Measurements from ENCODE around the gene SMPX. TPM values are rescaled to one million over a fixed set of nuclear protein-coding genes. Genes with fewer than 3 reads are reported as not detected.

The SMPX gene
- total RNA-seq, 2 donors from 2014 or later = not detected

- Histone ChIP-seq H3K36me3 (replicated peaks in 1 of 2; ENCODE audit: insufficient read depth in 1 of 2, low read depth in 2 of 2) (no peaks in the 10 kb centered on the region), H3K9me3 (no peaks in the 10 kb centered on the region), H3K4me1 (peaks cover 3% of the 10 kb centered on the region), H3K4me3 (peak within 1 kb of the TSS in 1 of 2 donors; percentile 5), H3K27me3 (no peaks in the 10 kb centered on the region), H3K27ac (no peak within 1 kb of the TSS)
- 2% methylated on average over 34 of the region's 60 CpGs; no CpG with 5 or more reads in 1 of the 2 donors for WGBS, 2 donors
- no peak for TF ChIP-seq POLR2A (IDR thresholded peaks at IDR 0.05)
- TF ChIP-seq, protein P1, sequence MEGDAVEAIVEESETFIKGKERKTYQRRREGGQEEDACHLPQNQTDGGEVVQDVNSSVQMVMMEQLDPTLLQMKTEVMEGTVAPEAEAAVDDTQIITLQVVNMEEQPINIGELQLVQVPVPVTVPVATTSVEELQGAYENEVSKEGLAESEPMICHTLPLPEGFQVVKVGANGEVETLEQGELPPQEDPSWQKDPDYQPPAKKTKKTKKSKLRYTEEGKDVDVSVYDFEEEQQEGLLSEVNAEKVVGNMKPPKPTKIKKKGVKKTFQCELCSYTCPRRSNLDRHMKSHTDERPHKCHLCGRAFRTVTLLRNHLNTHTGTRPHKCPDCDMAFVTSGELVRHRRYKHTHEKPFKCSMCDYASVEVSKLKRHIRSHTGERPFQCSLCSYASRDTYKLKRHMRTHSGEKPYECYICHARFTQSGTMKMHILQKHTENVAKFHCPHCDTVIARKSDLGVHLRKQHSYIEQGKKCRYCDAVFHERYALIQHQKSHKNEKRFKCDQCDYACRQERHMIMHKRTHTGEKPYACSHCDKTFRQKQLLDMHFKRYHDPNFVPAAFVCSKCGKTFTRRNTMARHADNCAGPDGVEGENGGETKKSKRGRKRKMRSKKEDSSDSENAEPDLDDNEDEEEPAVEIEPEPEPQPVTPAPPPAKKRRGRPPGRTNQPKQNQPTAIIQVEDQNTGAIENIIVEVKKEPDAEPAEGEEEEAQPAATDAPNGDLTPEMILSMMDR (IDR thresholded peaks at IDR 0.05) = no peak
- DNase-seq (no peak), ATAC-seq (no peak)
- intact Hi-C loops (cut with DNase I) = no loop called here
Measured at GRCh38 chrX:21658152-21658737, 99.7 kb downstream of the SMPX start, which contains the start of gene KLHL34. KLHL34 (minus strand) TSS chrX:21658330; CDS start chrX:21657788, 542 bp downstream.

GRCh38 chrX:21657318-21658151 is 100.4 kb downstream of the SMPX start:
- TF ChIP-seq, protein P1 (IDR thresholded peaks at IDR 0.05) = no peak
- no peak for TF ChIP-seq POLR2A (IDR thresholded peaks at IDR 0.05)
- H3K27ac ChIP-seq = no peak overlapping the region
- no peaks in the 10 kb centered on the region for H3K9me3 ChIP-seq
- ATAC-seq = no peak
- H3K4me1 ChIP-seq = peaks cover 3% of the 10 kb centered on the region
- intact Hi-C loops (cut with DNase I) = no loop called here
- no peaks in the 10 kb centered on the region for H3K36me3 ChIP-seq (replicated peaks in 1 of 2; ENCODE audit: insufficient read depth in 1 of 2, low read depth in 2 of 2)
- 20% methylated on average over 19 of the region's 57 CpGs; no CpG with 5 or more reads in 1 of the 2 donors for WGBS, 2 donors
- no peaks in the 10 kb centered on the region for H3K27me3 ChIP-seq
- DNase-seq = no peak
- no peak overlapping the region for H3K4me3 ChIP-seq

- TF ChIP-seq, protein P1 (IDR thresholded peaks at IDR 0.05) = no peak
- TF ChIP-seq POLR2A (IDR thresholded peaks at IDR 0.05) = no peak
- ATAC-seq (no peak), DNase-seq (no peak)
- 52 to 71% methylated on average over 18 to 24 of the region's 61 CpGs for WGBS, 2 donors
- no peak overlapping the region for H3K4me3 ChIP-seq
- intact Hi-C loops (cut with DNase I) = no loop called here
- H3K4me1 ChIP-seq = peaks cover 3% of the 10 kb centered on the region
- no peaks in the 10 kb centered on the region for H3K27me3 ChIP-seq
- no peaks in the 10 kb centered on the region for H3K36me3 ChIP-seq (replicated peaks in 1 of 2; ENCODE audit: insufficient read depth in 1 of 2, low read depth in 2 of 2)
- H3K9me3 ChIP-seq = no peaks in the 10 kb centered on the region
- H3K27ac ChIP-seq = no peak overlapping the region
Measured at GRCh38 chrX:21656587-21657317, 101.2 kb downstream of the SMPX start.

Other genes starting within 250 kb of the SMPX start
- gene KLHL34, start 99.8 kb downstream of the SMPX start, total RNA-seq = not detected
- 1 to 10 TPM; 4.3 to 6.7 TPM for gene MBTPS2, start 81.5 kb upstream of the SMPX start, total RNA-seq
- 1 to 10 TPM; 3.9 to 4.9 TPM for gene YY2, start 97.9 kb upstream of the SMPX start, total RNA-seq
- 10 to 100 TPM; 13.5 to 20.5 TPM for gene SMS, start 182.6 kb upstream of the SMPX start, total RNA-seq